Parathyroid adenoma (tissue), 2 donors: ENCODE data around the gene TEX11.
A peak's percentile ranks its signal among the peaks of the same experiment; 100 is the strongest.

ENCODE experiments used
- H2AFZ ChIP-seq: fragments of 300-600 bp; sonication (generic); one replicate; pipeline ENCODE4 v1.7.0; 2017; ENCODE audit warnings: antibody characterized with exemption, mild to moderate bottlenecking
- H3K27ac ChIP-seq: fragments of 300-600 bp; sonication (generic); one replicate; pipeline ENCODE4 v1.7.0; 2017
- H3K27me3 ChIP-seq: fragments of 300-600 bp; sonication (generic); one replicate; pipeline ENCODE4 v1.7.0; 2017; ENCODE audit warnings: low read length; ENCODE audit not compliant: control insufficient read depth, insufficient read depth
- H3K36me3 ChIP-seq: fragments of 300-600 bp; sonication (generic); one replicate; pipeline ENCODE4 v1.7.0; 2017; ENCODE audit warnings: low read length; ENCODE audit not compliant: control insufficient read depth, insufficient read depth
- H3K4me1 ChIP-seq: fragments of 300-600 bp; sonication (generic); one replicate; pipeline ENCODE4 v1.7.0; 2017; ENCODE audit warnings: control low read depth
- H3K4me2 ChIP-seq: fragments of 300-600 bp; sonication (generic); one replicate; pipeline ENCODE4 v1.7.0; 2017; ENCODE audit warnings: low read length
- H3K4me3 ChIP-seq: fragments of 300-600 bp; sonication (generic); one replicate; pipeline ENCODE4 v1.7.0; 2017; ENCODE audit warnings: low read depth, low read length
- H3K79me2 ChIP-seq: fragments of 300-600 bp; sonication (generic); one replicate; pipeline ENCODE4 v1.7.0; 2017; ENCODE audit warnings: control low read depth
- H3K9ac ChIP-seq: fragments of 300-600 bp; sonication (generic); one replicate; pipeline ENCODE4 v1.7.0; 2017; ENCODE audit warnings: mild to moderate bottlenecking
- H3K9me3 ChIP-seq: fragments of 300-600 bp; sonication (generic); one replicate; pipeline ENCODE4 v1.7.0; 2017; ENCODE audit warnings: low read length; ENCODE audit not compliant: control insufficient read depth
- TF ChIP-seq, protein P1 (sequence below): fragments of 300-600 bp; sonication (generic); IDR thresholded peaks from one replicate; pipeline ENCODE4 v1.7.0; 2017; ENCODE audit warnings: antibody characterized with exemption, mild to moderate bottlenecking
- donor health status: primary hyperparathyroidism.

Gene TEX11

GRCh38 chrX:70498129-70498528, 410.4 kb downstream of the TEX11 start:
- Histone ChIP-seq H3K4me2 (peak overlapping the region; percentile 44), H3K36me3 (no peaks in the 10 kb centered on the region), H3K9me3 (no peaks in the 10 kb centered on the region), H3K27ac (peak overlapping the region; percentile 24), H3K27me3 (no peaks in the 10 kb centered on the region), H3K79me2 (no peaks in the 10 kb centered on the region), H3K4me3 (no peak overlapping the region), H3K9ac (no peak overlapping the region), H2AFZ (no peak overlapping the region), H3K4me1 (no peaks in the 10 kb centered on the region)
- TF ChIP-seq, protein P1, sequence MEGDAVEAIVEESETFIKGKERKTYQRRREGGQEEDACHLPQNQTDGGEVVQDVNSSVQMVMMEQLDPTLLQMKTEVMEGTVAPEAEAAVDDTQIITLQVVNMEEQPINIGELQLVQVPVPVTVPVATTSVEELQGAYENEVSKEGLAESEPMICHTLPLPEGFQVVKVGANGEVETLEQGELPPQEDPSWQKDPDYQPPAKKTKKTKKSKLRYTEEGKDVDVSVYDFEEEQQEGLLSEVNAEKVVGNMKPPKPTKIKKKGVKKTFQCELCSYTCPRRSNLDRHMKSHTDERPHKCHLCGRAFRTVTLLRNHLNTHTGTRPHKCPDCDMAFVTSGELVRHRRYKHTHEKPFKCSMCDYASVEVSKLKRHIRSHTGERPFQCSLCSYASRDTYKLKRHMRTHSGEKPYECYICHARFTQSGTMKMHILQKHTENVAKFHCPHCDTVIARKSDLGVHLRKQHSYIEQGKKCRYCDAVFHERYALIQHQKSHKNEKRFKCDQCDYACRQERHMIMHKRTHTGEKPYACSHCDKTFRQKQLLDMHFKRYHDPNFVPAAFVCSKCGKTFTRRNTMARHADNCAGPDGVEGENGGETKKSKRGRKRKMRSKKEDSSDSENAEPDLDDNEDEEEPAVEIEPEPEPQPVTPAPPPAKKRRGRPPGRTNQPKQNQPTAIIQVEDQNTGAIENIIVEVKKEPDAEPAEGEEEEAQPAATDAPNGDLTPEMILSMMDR = no peak

DNA sequence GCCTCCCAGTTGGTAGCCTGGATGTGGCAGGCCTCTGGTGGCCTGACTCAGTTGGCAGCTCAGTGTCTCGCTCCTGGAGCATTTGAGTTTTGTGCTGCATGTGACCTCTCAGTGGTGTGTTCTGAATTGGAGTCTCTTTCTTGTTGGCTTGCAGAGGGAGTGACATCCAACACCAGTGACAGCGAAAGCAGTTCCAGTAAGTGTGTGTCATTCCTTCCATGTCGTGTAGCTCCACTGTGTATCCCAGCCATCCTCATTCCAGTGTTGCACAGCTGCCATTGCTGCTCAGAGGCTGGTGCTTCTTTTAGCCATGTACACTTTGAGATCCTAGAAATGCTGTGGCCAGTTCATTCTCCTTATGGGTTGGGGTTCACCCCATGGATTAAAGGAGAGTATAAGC, 411.5 kb downstream of the TEX11 start:
- no peaks in the 10 kb centered on the region for H3K79me2 ChIP-seq
- H3K4me3 ChIP-seq = no peak overlapping the region
- H2AFZ ChIP-seq = no peak overlapping the region
- H3K9ac ChIP-seq = no peak overlapping the region
- H3K9me3 ChIP-seq = no peaks in the 10 kb centered on the region
- H3K36me3 ChIP-seq = no peaks in the 10 kb centered on the region
- no peaks in the 10 kb centered on the region for H3K4me1 ChIP-seq
- TF ChIP-seq, protein P1 = no peak
- no peak overlapping the region for H3K4me2 ChIP-seq
- no peaks in the 10 kb centered on the region for H3K27me3 ChIP-seq
- no peak overlapping the region for H3K27ac ChIP-seq

DNA sequence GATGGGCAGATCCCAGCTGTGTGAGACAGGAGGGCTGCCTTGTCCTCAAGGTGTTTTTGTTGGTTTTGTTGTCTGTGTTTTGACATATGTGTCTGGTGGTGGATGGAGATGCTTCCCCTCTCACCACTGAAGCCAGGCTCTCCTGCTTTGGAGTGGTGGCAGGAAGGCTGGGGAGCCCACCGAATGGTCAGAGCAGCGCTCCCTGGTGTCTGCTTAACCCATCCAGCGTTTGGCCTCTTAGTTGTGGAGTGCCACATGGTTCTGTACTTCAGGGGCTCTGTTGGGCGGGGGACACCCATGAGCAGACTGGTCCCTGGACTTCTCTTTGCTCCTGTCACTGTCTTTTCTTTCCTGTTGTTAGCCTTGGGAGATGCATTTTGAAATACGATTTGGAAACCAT, 412.0 kb downstream of the TEX11 start:
- Histone ChIP-seq H3K9me3 (no peaks in the 10 kb centered on the region), H2AFZ (no peak overlapping the region), H3K4me2 (no peak overlapping the region), H3K4me1 (no peaks in the 10 kb centered on the region), H3K79me2 (no peaks in the 10 kb centered on the region), H3K27ac (no peak overlapping the region), H3K4me3 (no peak overlapping the region), H3K9ac (no peak overlapping the region), H3K36me3 (no peaks in the 10 kb centered on the region), H3K27me3 (no peaks in the 10 kb centered on the region)
- TF ChIP-seq, protein P1 = no peak

- no peaks in the 10 kb centered on the region for H3K36me3 ChIP-seq
Observed at GRCh38 chrX:70494441-70494840, 414.1 kb downstream of the TEX11 start.

DNA sequence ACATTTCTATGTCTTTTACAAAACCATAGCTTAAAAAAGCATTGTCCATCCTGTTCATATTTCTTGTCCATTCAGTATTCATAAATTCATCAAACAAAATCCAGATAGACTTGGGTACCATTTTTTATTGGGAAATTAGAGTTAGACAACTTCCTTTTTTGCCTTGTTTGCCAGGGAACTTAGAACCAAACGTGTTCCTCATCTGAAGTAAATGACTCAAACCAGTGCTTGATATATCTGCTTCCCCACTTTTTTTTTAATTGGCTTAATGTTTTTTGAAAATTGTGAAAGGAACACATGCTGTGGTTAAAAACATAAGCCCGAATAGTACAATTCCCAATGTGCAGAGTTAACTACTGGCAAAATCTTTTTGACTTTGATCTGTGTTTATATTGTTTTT, 419.7 kb downstream of the TEX11 start:
- Histone ChIP-seq H3K4me1 (peaks cover 15% of the 10 kb centered on the region), H3K4me3 (no peak overlapping the region), H3K9me3 (no peaks in the 10 kb centered on the region), H3K9ac (no peak overlapping the region), H3K4me2 (no peak overlapping the region), H3K27ac (no peak overlapping the region), H3K27me3 (no peaks in the 10 kb centered on the region), H2AFZ (no peak overlapping the region), H3K79me2 (no peaks in the 10 kb centered on the region), H3K36me3 (no peaks in the 10 kb centered on the region)
- TF ChIP-seq, protein P1 = no peak

More at GRCh38 chrX:70494441-70494840, 414.1 kb downstream of the TEX11 start:
- H3K27ac ChIP-seq = no peak overlapping the region
- TF ChIP-seq, protein P1 = no peak
- no peak overlapping the region for H2AFZ ChIP-seq
- H3K27me3 ChIP-seq = no peaks in the 10 kb centered on the region
- H3K4me2 ChIP-seq = no peak overlapping the region
- H3K79me2 ChIP-seq = no peaks in the 10 kb centered on the region
- no peaks in the 10 kb centered on the region for H3K4me1 ChIP-seq
- H3K4me3 ChIP-seq = no peak overlapping the region
- H3K9me3 ChIP-seq = no peaks in the 10 kb centered on the region
- no peak overlapping the region for H3K9ac ChIP-seq
